Neuron (in vitro differentiated cells): ENCODE measurements around the gene CIDEC.
"Not testable (repeated sequence)": the region's sequence is repeated elsewhere in the genome, so short reads cannot be mapped to it uniquely, and the experiment has no call there.

Experiments
- H2AFZ ChIP-seq: one replicate; pipeline ENCODE4 v1.6.1; 2013; ENCODE audit warnings: low read depth, mild to moderate bottlenecking, inconsistent platforms, low read length, moderate library complexity
- H3K27me3 ChIP-seq: one replicate; pipeline ENCODE4 v1.6.1; 2013; ENCODE audit warnings: low read length; ENCODE audit not compliant: insufficient read depth
- H3K36me3 ChIP-seq: one replicate; pipeline ENCODE4 v1.6.1; 2013; ENCODE audit warnings: low read length; ENCODE audit not compliant: insufficient read depth
- H3K4me1 ChIP-seq: one replicate; pipeline ENCODE4 v1.6.1; 2013; ENCODE audit warnings: low read length; ENCODE audit not compliant: insufficient read depth
- H3K4me3 ChIP-seq: 2 replicates; pipeline ENCODE4 v1.5.1; 2013; ENCODE audit warnings: mild to moderate bottlenecking, low read length, moderate library complexity
- H3K9me3 ChIP-seq: one replicate; pipeline ENCODE4 v1.6.1; 2013; ENCODE audit warnings: low read length

Gene CIDEC

DNA sequence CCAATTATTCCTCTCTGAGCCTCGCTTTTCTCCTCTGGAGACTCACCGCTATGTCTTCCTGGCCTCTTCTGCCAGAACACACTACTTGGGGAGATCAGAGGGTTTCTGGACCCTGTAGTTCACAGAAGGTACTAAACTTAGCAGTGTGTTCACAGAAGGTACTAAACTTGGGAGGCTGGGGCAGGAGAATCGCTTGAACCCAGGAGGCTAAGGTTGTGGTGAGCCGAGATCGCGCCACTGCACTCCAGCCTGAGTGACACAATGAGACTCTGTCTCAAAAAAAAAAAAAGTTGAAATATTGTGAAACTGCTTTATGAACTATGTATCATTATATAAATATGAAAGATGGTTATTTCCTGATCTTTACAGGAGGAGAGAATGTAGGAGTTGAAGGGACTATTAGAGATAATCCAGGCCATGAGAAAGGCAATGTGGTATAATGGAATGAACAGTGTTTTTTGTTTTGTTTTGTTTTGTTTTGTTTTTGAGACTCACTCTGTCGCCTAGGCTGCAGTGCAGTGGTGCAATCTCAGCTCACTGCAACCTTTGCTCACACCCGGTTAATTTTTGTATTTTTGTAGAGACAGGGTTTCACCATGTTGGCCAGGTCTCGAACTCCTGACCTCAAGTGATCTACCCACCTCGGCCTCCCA, 16.8 kb upstream of the CIDEC start:
- H2AFZ ChIP-seq, H3K4me1 ChIP-seq, H3K9me3 ChIP-seq, H3K4me3 ChIP-seq, H3K27me3 ChIP-seq: not testable (repeated sequence)
- peaks cover 25% of the 10 kb centered on the region for H3K36me3 ChIP-seq

DNA sequence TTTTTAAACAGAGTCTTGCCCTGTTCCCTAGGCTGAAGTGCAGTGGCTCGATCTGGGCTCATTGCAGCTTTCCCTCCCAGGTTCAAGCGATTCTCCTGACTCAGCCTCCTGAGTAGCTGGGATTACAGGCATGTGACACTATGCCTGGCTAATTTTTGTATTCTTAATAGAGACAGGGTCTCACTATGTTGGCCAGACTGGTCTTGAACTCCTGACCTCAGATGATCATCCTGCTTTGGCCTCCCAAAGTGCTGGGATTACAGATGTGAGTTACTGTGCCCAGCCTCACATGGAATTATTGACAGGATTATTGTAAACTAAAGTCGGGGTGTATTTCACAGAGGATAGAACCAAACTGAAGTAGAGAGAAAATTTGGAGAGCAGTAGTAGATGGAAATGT, 15.7 kb upstream of the CIDEC start:
- not testable (repeated sequence) for H3K4me1 ChIP-seq, H3K4me3 ChIP-seq, H3K9me3 ChIP-seq, H3K27me3 ChIP-seq, H2AFZ ChIP-seq
- peaks cover 25% of the 10 kb centered on the region for H3K36me3 ChIP-seq

DNA sequence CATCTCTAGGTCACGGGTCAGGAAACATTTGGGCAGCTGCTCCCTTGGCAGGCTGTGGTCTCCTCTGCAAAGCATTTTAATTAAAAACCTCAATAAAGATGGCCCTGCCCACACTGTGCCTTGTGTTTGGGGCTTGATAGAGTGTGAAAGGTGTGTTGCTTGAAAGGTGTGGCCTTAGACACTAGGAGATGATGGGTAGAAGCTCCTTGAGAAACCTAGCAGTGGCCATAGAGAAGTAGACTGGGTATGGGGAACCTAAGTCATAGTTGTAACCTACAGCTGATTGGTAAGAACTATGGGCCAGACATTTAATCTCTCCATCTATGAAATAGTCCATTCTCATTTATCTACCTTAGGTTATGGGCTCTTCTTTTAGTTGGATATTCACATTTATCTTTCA, 13.7 kb upstream of the CIDEC start:
- H3K9me3 ChIP-seq = no peaks in the 10 kb centered on the region
- no peak overlapping the region for H2AFZ ChIP-seq
- no peaks in the 10 kb centered on the region for H3K4me1 ChIP-seq
- no peaks in the 10 kb centered on the region for H3K27me3 ChIP-seq
- no peak overlapping the region for H3K4me3 ChIP-seq
- H3K36me3 ChIP-seq = peaks cover 25% of the 10 kb centered on the region

DNA sequence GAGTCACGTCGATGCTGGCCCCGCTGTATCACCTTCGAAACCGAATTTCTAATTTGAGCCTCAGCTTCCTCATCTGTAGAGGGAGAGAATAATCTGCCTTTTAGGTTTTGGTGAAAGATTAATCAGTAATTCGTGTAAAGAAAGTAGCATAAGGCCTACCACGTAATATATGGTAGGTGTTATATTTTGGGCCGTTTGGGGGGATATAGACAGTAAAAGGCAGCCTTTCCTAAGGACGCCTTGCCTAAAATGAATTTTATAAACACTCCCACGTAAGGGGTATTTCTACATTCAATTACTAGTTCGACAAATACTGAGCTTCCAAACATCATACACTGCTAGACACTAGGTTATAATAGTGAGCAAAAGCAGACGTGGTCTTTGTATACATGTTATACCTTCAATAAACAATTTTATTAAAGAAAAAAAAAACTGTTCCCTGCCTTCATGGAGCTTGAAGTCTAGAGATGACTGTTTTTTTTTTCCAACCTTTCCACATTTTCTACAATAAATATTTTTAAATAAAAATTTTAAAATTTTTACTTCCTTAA, 11.1 kb upstream of the CIDEC start:
- H3K27me3 ChIP-seq = peaks cover 10% of the 10 kb centered on the region
- H3K4me1 ChIP-seq = no peaks in the 10 kb centered on the region
- H2AFZ ChIP-seq = peak overlapping the region; percentile 71
- H3K4me3 ChIP-seq = peak overlapping the region; percentile 89
- peaks cover 25% of the 10 kb centered on the region for H3K36me3 ChIP-seq
- no peaks in the 10 kb centered on the region for H3K9me3 ChIP-seq

GRCh38 chr3:9890249-9891071, 10.4 kb upstream of the CIDEC start, which contains the start of gene JAGN1:
Gene JAGN1, plus strand, starts transcription at chr3:9890610. Its CDS starts 113 bp downstream, at chr3:9890723.
- Histone ChIP-seq H3K27me3 (peaks cover 10% of the 10 kb centered on the region), H2AFZ (peak within 1 kb of the TSS; percentile 74), H3K4me1 (no peaks in the 10 kb centered on the region), H3K9me3 (no peaks in the 10 kb centered on the region), H3K4me3 (peak within 1 kb of the TSS; percentile 89), H3K36me3 (peaks cover 25% of the 10 kb centered on the region)

DNA sequence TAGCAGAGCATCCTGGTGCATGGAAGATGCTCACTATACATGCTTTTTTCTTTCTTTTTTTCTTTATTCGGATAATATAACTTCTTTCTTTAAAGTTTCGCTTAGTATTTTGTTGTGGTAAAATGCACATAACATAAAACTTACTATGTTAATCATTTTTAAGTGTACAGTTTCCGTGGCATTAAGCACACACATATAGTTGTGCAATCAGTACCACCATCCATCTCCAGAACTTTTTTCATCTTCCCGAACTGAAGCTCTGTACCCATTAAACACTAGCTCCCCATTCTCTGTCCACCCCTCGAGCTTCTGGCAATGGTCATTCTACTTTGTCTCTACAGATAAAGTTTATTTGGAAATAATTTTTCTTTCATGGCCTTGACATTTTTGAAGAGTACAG, 9.4 kb upstream of the CIDEC start:
- Histone ChIP-seq H3K27me3 (peaks cover 10% of the 10 kb centered on the region), H3K4me1 (no peaks in the 10 kb centered on the region), H3K4me3 (no peak overlapping the region), H3K36me3 (peaks cover 19% of the 10 kb centered on the region), H3K9me3 (no peaks in the 10 kb centered on the region), H2AFZ (no peak overlapping the region)

GRCh38 chr3:9888540-9888939, 8.5 kb upstream of the CIDEC start:
- H3K27me3 ChIP-seq = peaks cover 10% of the 10 kb centered on the region
- no peaks in the 10 kb centered on the region for H3K4me1 ChIP-seq
- no peak overlapping the region for H3K4me3 ChIP-seq
- no peak overlapping the region for H2AFZ ChIP-seq
- H3K36me3 ChIP-seq = peaks cover 13% of the 10 kb centered on the region
- H3K9me3 ChIP-seq = no peaks in the 10 kb centered on the region

DNA sequence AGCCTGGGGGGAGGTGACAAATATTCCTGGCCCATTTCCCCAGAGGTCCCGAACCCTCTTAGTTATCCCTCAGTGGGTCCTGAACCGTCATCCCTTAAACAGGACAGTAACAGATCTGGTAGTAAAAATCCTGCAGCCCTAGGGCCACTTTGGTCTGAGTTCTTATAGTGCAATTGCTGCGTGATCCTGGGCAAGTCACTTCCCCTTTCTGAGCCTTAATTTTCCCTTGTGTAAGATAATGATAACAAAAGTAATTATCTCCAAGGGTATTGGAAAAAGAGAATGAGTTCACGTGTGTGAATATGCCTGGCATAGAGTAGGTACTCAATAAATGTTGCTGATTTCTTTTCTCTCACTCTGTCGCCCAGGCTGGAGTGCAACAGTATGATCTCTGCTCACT, 7.4 kb upstream of the CIDEC start:
- Histone ChIP-seq H3K4me1 (no peaks in the 10 kb centered on the region), H3K36me3 (peaks cover 3% of the 10 kb centered on the region), H3K9me3 (no peaks in the 10 kb centered on the region), H3K4me3 (no peak overlapping the region), H2AFZ (no peak overlapping the region), H3K27me3 (peaks cover 10% of the 10 kb centered on the region)

- Histone ChIP-seq H3K27me3 (peaks cover 10% of the 10 kb centered on the region), H3K4me3 (no peak overlapping the region), H2AFZ (no peak overlapping the region), H3K36me3 (no peaks in the 10 kb centered on the region), H3K9me3 (no peaks in the 10 kb centered on the region), H3K4me1 (no peaks in the 10 kb centered on the region)
These were observed 6.3 kb upstream of the CIDEC start for GRCh38 chr3:9886328-9886727.

- H3K9me3 ChIP-seq = no peaks in the 10 kb centered on the region
- no peak overlapping the region for H3K4me3 ChIP-seq
- H3K27me3 ChIP-seq = peaks cover 10% of the 10 kb centered on the region
- H2AFZ ChIP-seq = no peak overlapping the region
- H3K36me3 ChIP-seq = no peaks in the 10 kb centered on the region
- no peaks in the 10 kb centered on the region for H3K4me1 ChIP-seq
These were observed 4.6 kb upstream of the CIDEC start for GRCh38 chr3:9884555-9885165.

DNA sequence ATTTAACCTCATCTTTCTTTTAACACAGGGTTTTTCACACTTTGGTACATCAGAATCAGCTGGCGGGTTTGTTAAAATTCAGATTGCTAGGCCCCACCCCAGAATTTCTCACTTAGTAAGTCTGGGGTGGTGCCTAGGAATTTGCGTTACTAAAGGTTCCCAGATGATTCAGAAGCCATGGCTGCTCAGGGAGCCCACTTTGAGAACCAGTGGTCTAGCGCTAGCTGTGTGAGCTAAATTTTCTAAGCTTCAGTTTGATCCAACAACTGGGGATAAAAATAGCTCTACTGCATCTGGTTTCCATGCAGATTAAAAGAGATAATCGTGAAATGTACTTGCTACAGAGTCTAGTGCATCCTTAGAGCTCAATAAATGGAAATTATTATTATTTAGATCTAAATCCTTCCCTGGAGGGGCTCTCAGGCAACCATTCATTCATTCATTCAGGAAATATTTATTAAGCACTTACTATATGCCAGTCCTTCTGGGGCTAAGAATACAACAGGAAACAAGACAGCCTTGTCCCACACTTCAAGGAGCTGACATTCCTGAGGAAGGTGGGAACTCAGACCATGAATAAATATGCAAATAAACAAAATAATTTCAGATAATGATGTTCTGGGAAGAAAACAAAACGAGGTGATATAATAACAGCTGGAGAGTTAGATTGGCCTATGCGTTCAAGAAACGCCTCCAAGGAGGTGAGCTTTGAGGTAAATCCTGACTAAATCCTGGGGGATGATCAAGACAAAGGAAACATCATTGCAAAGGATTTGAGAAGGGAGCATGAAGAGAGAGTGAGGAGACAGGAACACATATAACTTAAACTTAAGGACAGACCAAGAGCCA, 3.9 kb upstream of the CIDEC start:
- Histone ChIP-seq H3K9me3 (no peaks in the 10 kb centered on the region), H3K4me1 (no peaks in the 10 kb centered on the region), H3K4me3 (no peak overlapping the region), H2AFZ (no peak overlapping the region), H3K36me3 (no peaks in the 10 kb centered on the region), H3K27me3 (peaks cover 10% of the 10 kb centered on the region)

DNA sequence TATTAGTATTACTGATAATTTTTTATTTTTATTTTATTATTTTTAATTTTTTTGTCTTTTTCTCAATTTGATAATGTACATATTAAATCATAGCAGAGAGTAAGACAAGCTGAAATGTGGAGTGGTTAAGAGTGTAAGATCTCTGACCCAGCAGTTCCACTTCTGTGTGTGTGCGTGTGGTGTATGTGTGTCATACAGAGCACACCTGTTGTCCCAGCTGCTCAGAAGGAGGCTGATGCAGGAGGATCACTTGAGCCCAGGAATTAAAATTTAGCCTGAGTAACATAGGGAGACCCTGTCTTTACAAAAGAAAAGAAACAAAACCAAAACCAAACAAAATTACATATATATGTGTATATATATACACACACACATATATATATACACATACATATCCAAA, 1.4 kb upstream of the CIDEC start:
- H3K4me1 ChIP-seq = no peaks in the 10 kb centered on the region
- H2AFZ ChIP-seq = no peak overlapping the region
- no peaks in the 10 kb centered on the region for H3K9me3 ChIP-seq
- no peaks in the 10 kb centered on the region for H3K36me3 ChIP-seq
- H3K4me3 ChIP-seq = no peak overlapping the region
- peaks cover 10% of the 10 kb centered on the region for H3K27me3 ChIP-seq
